Tibial nerve (tissue), 4 donors: ENCODE data around the gene GRM7. TPM values are rescaled to one million over a fixed set of nuclear protein-coding genes. Genes with fewer than 3 reads are reported as not detected.

ENCODE experiments used
- DNase-seq, 2 donors: peaks; one replicate each; pipeline ENCODE4 v3.0.0-alpha.2; 2019; ENCODE audit warnings: low spot score in 2 of 2
- H3K27ac ChIP-seq, 4 donors: fragments of 200-600 bp; sonication (generic) in 3 of 4; one replicate each; pipeline ENCODE4 v1.5.1; 2017 to 2019; ENCODE audit warnings: mild to moderate bottlenecking in 1 of 4
- H3K27me3 ChIP-seq, 2 donors: fragments of 200-600 bp; sonication (generic) in 1 of 2; one replicate each; pipeline versions ENCODE4 v1.5.1 to v1.6.0; 2017 to 2019
- H3K36me3 ChIP-seq, 3 donors: fragments of 200-600 bp; sonication (generic); one replicate each; pipeline ENCODE4 v1.5.1; 2018 to 2019
- H3K4me1 ChIP-seq, 4 donors: fragments of 200-600 bp; sonication (generic) in 3 of 4; one replicate each; pipeline ENCODE4 v1.5.1; 2017 to 2019
- H3K4me3 ChIP-seq, 4 donors: fragments of 200-600 bp; sonication (generic) in 3 of 4; one replicate each; pipeline ENCODE4 v1.5.1; 2017 to 2019; ENCODE audit warnings: mild to moderate bottlenecking in 1 of 4, moderate library complexity in 1 of 4
- H3K9me3 ChIP-seq, 4 donors: fragments of 200-600 bp; sonication (generic) in 3 of 4; one replicate each; pipeline ENCODE4 v1.5.1; 2017 to 2019
- EP300 ChIP-seq, 2 donors: sonication (generic); formaldehyde crosslinking; IDR thresholded peaks; one replicate each; pipeline ENCODE4 v1.6.1; 2017; ENCODE audit warnings: antibody characterized with exemption in 2 of 2, mild to moderate bottlenecking in 1 of 2
- POLR2A ChIP-seq, 2 donors: fragments of 450-650 bp; IDR thresholded peaks; one replicate each; pipeline ENCODE4 v1.6.1; 2017; ENCODE audit warnings: antibody characterized with exemption in 2 of 2, mild to moderate bottlenecking in 2 of 2, moderate library complexity in 2 of 2
- WGBS, 2 donors: methylation state at CpG; one replicate each; pipeline ENCODE4 v1.1.5; 2018; 5-methylcytosine and 5-hydroxymethylcytosine counted together
- total RNA-seq, 4 donors: library from RNA; depleted of rRNA; stranded (reverse); fragments of >200 nt; gene quantifications; one replicate each; pipeline ENCODE4 v1.1.0, GENCODE V29; 2016
- TF ChIP-seq, protein P1 (sequence below), 5 experiments: fragments of 200-600 bp in 3 of 5; fragments of 450-650 bp in 2 of 5; sonication (generic) in 3 of 5; IDR thresholded peaks; one replicate each; pipeline ENCODE4 v1.5.1; 2016 to 2019; ENCODE audit warnings: antibody characterized with exemption in 5 of 5, mild to moderate bottlenecking in 3 of 5, moderate library complexity in 2 of 5

The GRM7 gene
- total RNA-seq, 4 donors from 2014 or later, result 0.22 to 0.84 TPM; not detected in 2

DNA sequence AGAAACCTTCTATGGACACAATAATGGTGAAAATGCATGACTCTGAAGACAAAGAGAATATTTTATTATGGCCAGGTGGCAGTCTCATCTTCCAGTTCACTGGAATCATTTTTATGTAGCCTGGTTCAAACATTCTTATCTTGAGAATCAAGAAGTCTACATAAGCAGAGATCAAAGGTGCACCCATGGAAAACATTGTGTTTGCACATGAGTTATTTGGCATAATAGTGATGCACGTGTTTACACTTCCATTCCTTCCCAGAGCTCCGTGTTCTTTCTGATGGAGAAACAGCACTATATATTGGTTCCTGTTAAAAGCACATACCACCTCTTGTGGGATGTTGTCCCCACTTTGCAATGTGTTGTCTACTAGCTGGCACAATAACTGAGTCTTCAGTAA is 572.2 kb downstream of the GRM7 start:
- Histone ChIP-seq H3K9me3 (peaks cover 0 to 22% (median 6%) of the 10 kb centered on the region in 4 donors), H3K4me1 (no peaks in the 10 kb centered on the region), H3K27ac (no peak overlapping the region), H3K27me3 (no peaks in the 10 kb centered on the region), H3K4me3 (no peak overlapping the region), H3K36me3 (no peaks in the 10 kb centered on the region)
- 93 to 95% methylated on average over 2 of the region's 2 CpGs for WGBS, 2 donors
- DNase-seq, result no peak
- no peak for TF ChIP-seq EP300 (IDR thresholded peaks at IDR 0.05)
- TF ChIP-seq, protein P1, sequence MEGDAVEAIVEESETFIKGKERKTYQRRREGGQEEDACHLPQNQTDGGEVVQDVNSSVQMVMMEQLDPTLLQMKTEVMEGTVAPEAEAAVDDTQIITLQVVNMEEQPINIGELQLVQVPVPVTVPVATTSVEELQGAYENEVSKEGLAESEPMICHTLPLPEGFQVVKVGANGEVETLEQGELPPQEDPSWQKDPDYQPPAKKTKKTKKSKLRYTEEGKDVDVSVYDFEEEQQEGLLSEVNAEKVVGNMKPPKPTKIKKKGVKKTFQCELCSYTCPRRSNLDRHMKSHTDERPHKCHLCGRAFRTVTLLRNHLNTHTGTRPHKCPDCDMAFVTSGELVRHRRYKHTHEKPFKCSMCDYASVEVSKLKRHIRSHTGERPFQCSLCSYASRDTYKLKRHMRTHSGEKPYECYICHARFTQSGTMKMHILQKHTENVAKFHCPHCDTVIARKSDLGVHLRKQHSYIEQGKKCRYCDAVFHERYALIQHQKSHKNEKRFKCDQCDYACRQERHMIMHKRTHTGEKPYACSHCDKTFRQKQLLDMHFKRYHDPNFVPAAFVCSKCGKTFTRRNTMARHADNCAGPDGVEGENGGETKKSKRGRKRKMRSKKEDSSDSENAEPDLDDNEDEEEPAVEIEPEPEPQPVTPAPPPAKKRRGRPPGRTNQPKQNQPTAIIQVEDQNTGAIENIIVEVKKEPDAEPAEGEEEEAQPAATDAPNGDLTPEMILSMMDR (IDR thresholded peaks at IDR 0.05), result no peak
- no peak for TF ChIP-seq POLR2A (IDR thresholded peaks at IDR 0.05)

DNA sequence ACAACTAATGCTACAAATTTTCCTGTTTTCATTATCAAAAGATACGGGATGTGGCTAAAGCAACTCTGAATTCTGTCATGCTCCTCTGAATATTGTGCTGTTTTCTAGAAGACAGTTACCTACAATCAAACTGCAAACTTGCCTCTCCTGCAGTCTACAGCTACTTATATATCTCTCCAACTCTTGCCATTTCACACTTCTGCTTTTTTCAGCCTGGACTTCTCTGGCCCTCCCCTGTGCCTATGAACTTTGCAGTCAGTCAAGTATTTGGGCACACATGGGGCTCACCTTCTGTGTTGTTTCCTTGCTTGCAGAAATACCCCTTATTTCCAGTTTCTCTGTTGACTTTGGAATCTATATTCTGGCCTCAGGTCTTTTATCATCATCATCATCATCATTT is 575.6 kb downstream of the GRM7 start:
- TF ChIP-seq, protein P1 (IDR thresholded peaks at IDR 0.05), result no peak
- TF ChIP-seq EP300 (IDR thresholded peaks at IDR 0.05) (no peak), POLR2A (IDR thresholded peaks at IDR 0.05) (no peak)
- Histone ChIP-seq H3K4me3 (no peak overlapping the region), H3K36me3 (no peaks in the 10 kb centered on the region), H3K4me1 (no peaks in the 10 kb centered on the region), H3K27ac (no peak overlapping the region), H3K9me3 (peaks cover 0 to 22% (median 6%) of the 10 kb centered on the region in 4 donors), H3K27me3 (no peaks in the 10 kb centered on the region)
- WGBS, 2 donors, result 80 to 97% methylated on average over 1 of the region's 1 CpG
- DNase-seq, result no peak

DNA sequence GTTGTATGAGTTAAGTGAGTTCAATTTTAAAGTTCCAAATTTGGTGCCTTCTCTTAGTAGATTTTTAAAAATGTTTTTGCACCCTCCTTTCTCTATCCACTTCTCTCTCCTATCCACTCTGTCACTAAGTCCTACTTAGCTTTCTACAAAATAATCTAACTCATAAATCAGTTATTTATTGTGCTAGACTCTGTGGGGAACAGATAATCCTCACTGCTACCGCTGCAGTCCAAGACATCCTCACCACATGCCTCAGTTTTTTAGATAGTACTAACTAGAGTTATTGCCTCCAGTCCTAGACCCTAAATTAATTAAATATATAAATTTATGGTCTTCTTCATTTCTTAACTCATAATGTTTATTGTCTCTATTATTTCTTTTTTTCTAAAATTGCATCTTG is 576.3 kb downstream of the GRM7 start:
- Histone ChIP-seq H3K27ac (no peak overlapping the region), H3K4me3 (no peak overlapping the region), H3K36me3 (no peaks in the 10 kb centered on the region), H3K9me3 (peaks cover 0 to 20% (median 6%) of the 10 kb centered on the region in 4 donors), H3K4me1 (no peaks in the 10 kb centered on the region), H3K27me3 (no peaks in the 10 kb centered on the region)
- WGBS, 2 donors, result 70 to 87% methylated on average over 1 of the region's 1 CpG
- no peak for DNase-seq
- TF ChIP-seq, protein P1 (IDR thresholded peaks at IDR 0.05), result no peak
- TF ChIP-seq EP300 (IDR thresholded peaks at IDR 0.05), result no peak
- no peak for TF ChIP-seq POLR2A (IDR thresholded peaks at IDR 0.05)

DNA sequence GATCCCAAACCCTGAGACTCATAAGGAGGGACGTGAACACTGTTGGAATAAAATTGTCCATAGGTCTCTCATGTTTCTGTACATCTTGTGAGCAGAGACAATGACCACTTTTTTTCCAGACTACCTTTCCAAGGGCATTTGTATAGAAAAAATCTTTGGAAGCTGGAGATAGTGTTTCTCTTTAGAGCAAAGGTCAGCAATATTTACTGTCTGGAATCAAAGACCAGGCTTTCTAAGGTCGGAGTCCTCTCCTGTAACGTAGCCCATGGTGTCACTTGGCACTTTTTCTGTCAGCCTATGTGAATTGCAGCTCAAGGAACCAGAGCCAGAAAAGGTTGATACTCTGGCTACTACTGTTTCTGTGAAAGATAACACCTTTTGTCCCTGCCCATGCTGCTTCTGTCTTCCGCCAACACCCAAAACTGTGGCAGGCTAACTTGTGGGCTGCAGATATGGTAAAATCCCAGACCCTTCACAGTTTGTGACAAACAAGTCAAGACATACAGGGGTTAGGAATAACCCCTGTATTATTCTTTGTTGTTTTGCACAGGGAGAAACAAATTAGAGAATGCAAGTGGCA is 578.3 kb downstream of the GRM7 start:
- Histone ChIP-seq H3K4me3 (no peak overlapping the region), H3K4me1 (no peaks in the 10 kb centered on the region), H3K9me3 (peaks cover 0 to 5% (median 0%) of the 10 kb centered on the region in 4 donors), H3K27ac (no peak overlapping the region), H3K27me3 (no peaks in the 10 kb centered on the region), H3K36me3 (no peaks in the 10 kb centered on the region)
- 77 to 79% methylated on average over 4 of the region's 4 CpGs for WGBS, 2 donors
- TF ChIP-seq EP300 (IDR thresholded peaks at IDR 0.05) (no peak), POLR2A (IDR thresholded peaks at IDR 0.05) (no peak)
- TF ChIP-seq, protein P1 (IDR thresholded peaks at IDR 0.05), result no peak
- no peak for DNase-seq

DNA sequence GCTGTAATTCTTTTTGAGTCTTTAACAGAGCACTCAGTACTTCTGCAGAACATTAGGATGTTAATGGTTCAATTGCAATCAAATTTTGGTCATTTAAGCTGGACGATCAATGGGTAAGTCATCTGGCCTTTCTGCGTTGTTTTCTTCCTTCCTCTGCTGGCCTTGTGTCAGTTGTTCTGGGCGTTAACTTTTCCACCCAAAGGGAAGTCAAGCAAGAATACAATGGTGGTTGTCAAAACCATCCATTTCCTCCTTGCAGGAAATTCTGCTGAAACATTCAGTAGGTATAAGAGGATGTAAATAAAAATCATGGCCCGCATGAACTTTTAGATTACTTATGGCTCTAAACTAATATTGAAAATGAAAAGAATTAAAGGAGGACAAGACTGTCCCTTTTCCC is 584.0 kb downstream of the GRM7 start:
- Histone ChIP-seq H3K4me3 (no peak overlapping the region), H3K36me3 (no peaks in the 10 kb centered on the region), H3K4me1 (no peaks in the 10 kb centered on the region), H3K9me3 (no peaks in the 10 kb centered on the region), H3K27me3 (no peaks in the 10 kb centered on the region), H3K27ac (no peak overlapping the region)
- 63 to 66% methylated on average over 4 of the region's 4 CpGs for WGBS, 2 donors
- TF ChIP-seq POLR2A (IDR thresholded peaks at IDR 0.05) (no peak), EP300 (IDR thresholded peaks at IDR 0.05) (no peak)
- TF ChIP-seq, protein P1 (IDR thresholded peaks at IDR 0.05), result no peak
- DNase-seq, result no peak
